Measurements from ENCODE around the gene ME3. TPM values are rescaled to one million over a fixed set of nuclear protein-coding genes. Genes with fewer than 3 reads are reported as not detected.

ME3 gene
- total RNA-seq, 1 donor = 56.9 TPM

DNA sequence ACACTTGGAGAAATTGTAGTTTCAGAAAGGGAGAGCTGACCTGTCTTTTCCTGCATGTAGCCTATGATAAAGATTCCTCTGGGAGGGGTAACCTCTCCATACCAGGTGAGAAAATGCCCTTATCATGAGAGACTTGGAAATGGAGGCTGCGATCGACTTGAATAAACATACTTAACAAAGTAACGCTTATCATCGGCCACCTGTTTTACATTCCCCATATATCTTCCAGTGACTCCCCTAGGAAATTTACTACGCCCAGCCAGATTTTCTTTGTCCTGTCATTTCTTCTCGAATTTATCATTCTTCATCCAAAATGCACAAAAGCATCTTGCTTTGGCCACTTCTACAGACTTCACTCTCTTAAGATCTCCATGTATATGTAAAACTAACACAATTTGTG, 154.2 kb downstream of the ME3 start:
- DNase-seq (ENCODE audit: low read depth) = no peak
- TF ChIP-seq, protein P1, sequence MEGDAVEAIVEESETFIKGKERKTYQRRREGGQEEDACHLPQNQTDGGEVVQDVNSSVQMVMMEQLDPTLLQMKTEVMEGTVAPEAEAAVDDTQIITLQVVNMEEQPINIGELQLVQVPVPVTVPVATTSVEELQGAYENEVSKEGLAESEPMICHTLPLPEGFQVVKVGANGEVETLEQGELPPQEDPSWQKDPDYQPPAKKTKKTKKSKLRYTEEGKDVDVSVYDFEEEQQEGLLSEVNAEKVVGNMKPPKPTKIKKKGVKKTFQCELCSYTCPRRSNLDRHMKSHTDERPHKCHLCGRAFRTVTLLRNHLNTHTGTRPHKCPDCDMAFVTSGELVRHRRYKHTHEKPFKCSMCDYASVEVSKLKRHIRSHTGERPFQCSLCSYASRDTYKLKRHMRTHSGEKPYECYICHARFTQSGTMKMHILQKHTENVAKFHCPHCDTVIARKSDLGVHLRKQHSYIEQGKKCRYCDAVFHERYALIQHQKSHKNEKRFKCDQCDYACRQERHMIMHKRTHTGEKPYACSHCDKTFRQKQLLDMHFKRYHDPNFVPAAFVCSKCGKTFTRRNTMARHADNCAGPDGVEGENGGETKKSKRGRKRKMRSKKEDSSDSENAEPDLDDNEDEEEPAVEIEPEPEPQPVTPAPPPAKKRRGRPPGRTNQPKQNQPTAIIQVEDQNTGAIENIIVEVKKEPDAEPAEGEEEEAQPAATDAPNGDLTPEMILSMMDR (IDR thresholded peaks at IDR 0.05; ENCODE audit: insufficient read depth, low read length) = no peak
- no peak overlapping the region for H3K4me3 ChIP-seq (ENCODE audit: low read depth, low read length)

DNA sequence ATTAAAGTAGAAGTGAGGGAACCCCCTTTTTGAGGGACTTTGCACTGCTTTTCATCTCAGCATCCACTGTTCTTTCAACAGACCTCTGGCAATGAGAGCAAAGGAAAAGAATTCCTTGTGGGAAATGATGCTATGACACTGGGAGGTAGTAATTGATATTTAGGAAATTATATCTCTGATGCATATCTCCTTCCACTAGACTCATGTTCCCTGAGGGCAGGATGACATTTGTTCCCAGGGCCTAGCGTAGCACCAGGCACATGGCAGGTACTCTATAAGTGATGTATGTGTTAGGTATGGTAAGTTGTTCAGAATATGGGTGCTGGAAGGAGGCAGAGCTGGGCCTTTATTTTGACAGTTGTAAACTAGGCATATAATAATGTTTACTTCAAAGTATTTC, 154.9 kb downstream of the ME3 start:
- no peak overlapping the region for H3K4me3 ChIP-seq (ENCODE audit: low read depth, low read length)
- TF ChIP-seq, protein P1 (IDR thresholded peaks at IDR 0.05; ENCODE audit: insufficient read depth, low read length) = no peak
- DNase-seq (ENCODE audit: low read depth) = no peak

DNA sequence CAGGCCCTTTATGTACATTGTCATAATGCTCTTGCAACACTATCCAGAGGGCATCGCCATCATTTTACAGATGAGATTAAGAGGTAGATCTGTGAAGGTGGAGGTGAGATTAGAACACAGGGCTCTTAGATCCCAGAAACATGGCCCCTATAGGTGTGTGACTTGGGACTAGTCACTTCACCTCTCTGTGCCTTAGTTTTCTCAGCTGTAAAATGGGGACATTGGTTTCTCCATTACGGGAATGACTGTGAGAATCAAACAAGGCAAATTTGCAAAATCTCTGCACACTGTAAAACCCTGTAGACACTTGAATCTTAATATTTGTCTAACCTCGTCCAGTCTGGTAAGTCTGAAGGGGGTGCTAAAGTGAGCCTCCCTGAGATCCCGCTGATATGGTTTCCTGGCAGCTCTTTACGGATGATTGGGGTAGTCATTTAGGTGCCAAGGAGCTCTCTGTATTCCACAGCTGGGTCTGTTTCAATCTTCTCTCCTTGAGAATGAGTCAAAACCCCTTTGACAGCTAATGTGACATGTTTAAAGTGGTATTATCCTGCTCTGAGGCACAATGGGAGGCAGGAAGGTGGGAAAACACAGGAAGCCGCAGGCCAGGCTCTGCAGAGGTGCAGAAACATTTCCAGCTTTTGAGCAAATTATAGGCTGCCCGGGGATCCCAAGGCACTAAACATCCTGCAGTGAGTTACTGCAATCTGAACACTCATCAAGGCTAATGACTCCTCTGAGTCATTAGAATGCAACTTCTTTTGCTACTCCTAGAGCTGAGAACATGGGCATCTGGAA, 156.9 kb downstream of the ME3 start:
- TF ChIP-seq, protein P1 (IDR thresholded peaks at IDR 0.05; ENCODE audit: insufficient read depth, low read length) = no peak
- DNase-seq (ENCODE audit: low read depth) = peak; percentile 71
- H3K4me3 ChIP-seq (ENCODE audit: low read depth, low read length) = no peak overlapping the region

DNA sequence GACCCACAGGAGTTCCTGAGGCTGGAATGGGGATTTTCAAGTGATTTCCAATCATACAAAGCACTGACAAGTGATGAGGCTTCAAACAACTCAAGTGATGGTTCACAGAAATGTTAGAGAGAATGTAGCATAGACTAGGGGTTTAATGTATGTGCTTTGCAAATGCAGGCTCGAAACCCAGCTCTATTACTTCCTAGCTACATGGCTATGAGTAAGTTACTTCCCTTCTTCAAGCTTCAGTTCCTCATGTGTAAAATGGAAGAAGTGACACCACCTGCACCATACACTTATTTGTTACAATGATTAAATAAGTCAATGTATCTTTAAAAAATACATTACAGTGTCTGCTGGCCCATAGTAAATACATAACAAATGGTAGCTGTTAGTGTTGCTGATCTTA, 158.0 kb downstream of the ME3 start:
- no peak for DNase-seq (ENCODE audit: low read depth)
- H3K4me3 ChIP-seq (ENCODE audit: low read depth, low read length) = no peak overlapping the region
- TF ChIP-seq, protein P1 (IDR thresholded peaks at IDR 0.05; ENCODE audit: insufficient read depth, low read length) = no peak

DNA sequence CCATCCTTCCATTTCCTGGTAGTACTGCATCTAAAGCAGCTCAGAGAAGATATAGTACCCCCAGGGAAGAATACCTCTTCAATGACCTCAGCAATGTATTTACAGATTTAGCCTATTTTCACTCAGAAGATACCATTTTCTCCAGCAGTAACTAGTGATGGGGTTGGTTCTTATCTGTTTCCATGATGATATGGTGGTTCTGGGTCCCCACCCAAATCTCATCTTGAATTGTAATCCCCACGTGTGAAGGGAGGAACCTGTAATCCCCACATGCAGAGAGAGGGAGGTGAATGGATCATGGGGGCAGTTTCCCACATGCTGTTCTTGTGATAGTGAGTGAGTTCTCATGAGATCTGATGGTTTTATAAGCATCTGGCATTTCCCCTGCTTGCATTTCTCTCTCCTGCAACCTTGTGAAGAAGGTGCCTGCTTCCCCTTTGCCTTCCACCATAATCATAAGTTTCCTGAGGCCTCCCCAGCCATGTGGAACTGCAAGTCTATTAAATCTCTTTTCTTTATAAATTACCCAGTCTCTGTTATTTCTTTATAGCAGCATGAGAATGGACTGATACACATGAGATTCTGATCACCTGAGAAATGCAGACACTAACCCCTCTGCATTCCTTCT, 158.6 kb downstream of the ME3 start:
- H3K4me3 ChIP-seq (ENCODE audit: low read depth, low read length) = no peak overlapping the region
- DNase-seq (ENCODE audit: low read depth) = no peak
- TF ChIP-seq, protein P1 (IDR thresholded peaks at IDR 0.05; ENCODE audit: insufficient read depth, low read length) = no peak

DNA sequence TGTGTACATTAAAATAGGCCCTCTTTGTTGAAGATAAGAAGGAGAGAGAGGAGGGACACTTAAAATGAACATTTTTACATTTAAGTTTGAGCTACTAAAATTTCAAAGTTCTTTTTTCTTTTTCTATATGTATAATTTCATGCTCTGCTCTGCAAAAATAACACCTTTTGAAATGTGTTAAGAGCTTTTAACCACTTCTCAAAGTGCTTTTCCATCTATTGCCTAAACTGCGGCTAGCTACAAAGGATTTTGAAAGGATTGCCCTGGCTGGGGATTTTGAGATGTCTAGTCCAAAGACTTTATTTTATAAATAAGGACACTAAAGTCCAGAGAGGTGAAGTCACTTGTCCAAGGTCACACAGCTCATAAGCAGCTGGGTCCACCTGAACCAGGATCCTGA, 159.3 kb downstream of the ME3 start:
- no peak for DNase-seq (ENCODE audit: low read depth)
- TF ChIP-seq, protein P1 (IDR thresholded peaks at IDR 0.05; ENCODE audit: insufficient read depth, low read length) = no peak

More for the DNA sequence above, 159.3 kb downstream of the ME3 start:
- H3K4me3 ChIP-seq (ENCODE audit: low read depth, low read length) = no peak overlapping the region

Measured in fibroblast of the aortic adventitia (primary cell).